NCI-H2196 treated with DMSO at 0.1 percent for 48 hours (cell line): ENCODE results near the gene EBF4.

Experiments used
- DNase-seq: peaks from one replicate; lab custom pipeline; 2025; ENCODE audit not compliant: unreplicated experiment; lab: John Stamatoyannopoulos, UW

Gene EBF4

DNA sequence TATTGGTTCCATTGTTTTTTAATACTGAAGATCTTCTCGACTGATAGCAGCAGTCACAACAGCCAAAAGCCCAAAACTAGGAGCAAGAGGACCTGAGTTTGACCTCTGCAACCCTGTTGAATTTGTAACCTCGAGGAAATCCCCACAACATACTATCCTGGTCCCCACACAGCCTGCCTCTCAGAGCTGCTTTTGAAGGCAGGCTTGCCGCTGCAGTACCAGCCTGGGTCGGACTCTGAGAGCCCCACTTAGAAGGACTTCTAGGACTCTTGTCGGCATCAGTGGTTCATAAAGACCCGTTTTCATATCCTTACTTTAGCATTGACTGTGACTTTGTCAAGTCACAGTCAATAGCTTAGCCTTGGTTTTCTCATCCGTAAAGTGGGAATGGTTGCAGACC is 49.3 kb downstream of the EBF4 start:
- DNase-seq = no peak

DNA sequence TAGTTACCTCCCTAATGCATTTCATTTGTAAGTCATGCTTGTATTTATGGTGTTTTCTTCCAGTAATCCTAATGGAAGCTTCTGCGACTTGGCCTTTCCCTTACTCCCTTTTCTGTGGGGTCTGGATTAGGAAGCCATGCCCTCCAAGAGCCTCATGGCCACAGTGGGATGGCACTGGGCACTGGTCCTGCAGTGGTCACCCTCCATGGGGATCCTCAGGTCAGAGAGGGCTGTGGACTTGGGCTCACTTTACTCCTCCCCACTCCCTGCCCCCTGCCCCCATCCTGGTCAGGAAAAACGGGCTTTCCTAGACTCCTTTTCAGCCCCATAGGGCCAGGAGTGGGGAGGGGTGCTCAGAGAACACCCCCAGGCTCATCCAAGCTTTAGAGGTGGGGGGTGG is 49.9 kb downstream of the EBF4 start:
- no peak for DNase-seq

GRCh38 chr20:2742934-2743559 is 50.5 kb downstream of the EBF4 start:
- DNase-seq = peak; percentile 64

DNA sequence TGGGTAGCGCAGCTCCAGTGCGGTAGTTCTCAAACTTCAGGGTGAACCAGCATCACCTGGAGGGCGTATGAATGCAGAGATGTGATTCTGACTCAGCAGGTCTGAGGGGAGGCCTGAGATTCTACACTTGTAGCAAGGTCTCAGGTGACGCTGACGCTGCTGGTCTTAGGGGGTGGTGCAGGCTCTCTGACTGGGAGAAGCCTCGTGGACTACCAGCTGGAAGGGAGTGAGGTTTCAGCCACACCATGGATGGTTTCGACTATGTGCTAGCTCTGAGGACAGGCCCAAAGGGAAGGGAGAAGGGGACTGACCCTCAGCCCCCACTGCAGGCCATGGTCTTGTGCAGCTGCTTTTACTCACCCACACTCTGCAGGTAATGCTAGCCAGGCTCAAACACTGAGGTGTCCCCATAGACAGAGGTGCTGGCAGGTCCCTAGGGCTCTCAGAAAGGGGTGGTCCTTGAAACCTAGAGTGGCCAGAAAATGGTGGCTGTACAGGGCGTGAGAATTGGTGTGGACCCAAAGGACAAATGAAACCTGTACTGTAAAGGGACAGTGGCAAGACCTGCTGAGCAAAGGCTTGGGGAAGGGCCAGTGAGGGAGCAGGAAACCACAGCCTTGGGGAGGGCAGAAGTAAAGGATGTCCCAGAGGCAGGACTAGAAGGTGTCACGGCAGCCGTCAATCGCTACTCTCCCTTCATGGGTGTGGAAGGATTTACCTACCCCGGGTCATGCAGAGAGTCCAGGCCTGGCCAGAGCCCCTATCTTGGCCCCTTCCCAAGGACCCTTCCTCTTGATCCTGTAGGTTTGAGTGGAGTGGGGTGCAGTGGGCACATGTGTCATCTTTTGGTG is 52.7 kb downstream of the EBF4 start:
- DNase-seq = no peak

- DNase-seq = no peak
Measured at GRCh38 chr20:2745936-2746635, 53.5 kb downstream of the EBF4 start.

DNA sequence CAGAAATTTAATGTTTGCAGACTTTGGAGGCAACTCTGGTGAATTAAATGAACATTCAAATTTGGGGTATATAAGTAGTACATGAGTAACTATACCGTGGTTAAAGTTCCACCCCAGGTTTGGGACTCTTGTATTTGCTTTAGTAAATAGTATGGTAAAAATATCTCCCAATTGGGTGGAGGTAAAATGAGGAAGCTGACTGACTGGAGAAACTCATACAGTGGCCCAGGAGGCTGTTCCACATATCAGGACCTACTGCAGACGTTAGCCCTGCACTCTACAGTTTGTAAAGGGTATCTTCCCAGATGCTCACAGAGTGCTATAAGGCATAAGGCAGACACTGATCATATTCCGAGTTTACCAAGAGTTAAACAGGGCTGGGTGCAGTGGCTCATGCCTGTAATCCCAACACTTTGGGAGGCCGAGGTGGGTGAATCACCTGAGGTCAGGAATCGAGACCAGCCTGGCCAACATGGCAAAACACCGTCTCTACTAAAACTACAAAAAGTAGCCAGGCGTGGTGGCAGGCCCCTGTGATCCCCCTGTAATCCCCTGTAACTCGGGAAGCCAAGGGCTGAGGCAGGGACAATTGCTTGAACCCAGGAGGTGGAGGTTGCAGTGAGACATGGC is 54.2 kb downstream of the EBF4 start:
- no peak for DNase-seq

- DNase-seq = no peak
Measured at GRCh38 chr20:2747676-2748235, 55.2 kb downstream of the EBF4 start.

DNA sequence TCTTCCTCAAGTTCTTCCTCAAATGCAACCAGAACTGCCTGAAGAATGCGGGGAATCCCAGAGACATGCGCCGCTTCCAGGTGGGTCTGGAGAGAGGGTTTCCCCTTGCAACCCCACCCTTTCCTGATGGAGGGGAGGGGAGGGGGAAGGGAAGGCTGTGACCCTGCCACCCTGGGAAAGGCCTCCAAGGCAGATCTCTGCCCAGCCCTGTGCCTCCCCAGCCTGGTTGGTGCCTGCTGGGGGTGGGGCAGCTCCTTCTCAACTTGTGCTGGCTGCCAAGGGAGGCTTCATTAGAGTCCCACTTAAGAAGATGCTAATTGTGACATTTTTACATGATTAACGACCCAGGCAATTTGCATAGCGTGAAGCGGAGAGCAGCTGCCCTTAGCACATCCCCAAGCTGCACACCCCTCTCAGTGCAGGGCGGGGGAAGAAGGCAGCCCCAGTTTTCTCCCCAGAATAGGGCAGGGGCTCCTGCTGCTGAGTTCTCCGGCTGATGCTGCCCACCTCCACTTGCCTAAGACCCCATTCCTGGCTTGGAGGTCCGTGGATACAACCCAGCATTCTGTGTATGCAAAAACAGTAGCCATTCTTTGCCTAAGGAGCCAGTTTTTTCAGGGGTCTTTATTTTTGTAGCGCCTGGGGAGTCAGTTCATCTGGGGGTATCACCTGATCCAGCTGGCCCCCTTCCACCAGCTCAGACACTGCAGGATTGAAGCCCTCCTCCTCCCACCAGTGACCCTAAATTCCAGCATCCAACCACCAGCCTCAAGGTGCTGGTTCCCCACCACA is 56.2 kb downstream of the EBF4 start:
- no peak for DNase-seq

DNA sequence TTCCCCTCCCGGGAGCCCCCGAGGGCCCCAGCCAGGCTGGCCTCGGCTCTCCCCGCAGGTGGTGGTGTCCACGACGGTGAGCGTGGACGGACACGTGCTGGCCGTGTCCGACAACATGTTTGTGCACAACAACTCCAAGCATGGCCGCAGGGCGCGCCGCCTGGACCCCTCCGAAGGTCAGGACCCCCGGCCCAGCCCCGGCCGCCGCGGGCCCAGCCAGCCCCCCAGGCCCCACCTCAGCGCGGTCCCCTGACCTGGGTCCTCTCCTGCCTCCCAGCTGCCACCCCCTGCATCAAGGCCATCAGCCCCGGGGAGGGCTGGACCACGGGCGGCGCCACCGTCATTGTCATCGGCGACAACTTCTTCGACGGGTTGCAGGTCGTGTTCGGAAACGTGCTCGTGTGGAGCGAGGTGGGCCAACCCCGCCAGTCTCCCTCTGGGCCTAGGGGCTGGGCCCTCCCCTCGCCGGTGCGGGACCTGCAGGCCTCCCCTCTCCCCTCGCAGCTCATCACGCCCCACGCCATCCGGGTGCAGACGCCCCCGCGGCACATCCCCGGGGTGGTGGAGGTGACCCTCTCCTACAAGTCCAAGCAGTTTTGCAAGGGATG is 56.9 kb downstream of the EBF4 start:
- no peak for DNase-seq

DNA sequence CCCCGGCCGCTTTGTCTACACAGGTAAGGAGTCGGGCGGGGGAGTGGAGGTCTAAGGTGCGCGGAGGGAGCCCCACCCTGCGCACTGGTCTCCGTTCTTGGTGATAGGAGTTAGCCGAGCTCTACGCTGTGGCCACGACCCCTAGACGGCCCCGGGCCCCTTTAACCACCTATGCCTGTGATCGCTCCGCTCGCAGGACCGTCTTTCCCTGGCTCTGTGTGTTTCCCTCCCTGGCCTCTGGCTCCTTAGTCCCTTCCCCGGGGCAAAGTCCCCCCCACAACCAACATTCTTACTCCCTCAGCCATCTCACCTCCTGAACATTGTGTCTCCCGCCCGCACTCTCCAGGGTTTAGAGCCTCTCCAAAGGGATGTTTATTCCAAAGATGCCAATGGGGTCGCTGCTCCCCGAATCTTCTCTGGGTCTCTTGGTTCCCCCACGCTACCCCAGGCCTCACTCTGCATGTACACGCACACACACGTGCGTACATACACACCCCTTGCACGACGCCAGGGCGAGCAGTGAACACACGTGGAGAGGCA is 57.4 kb downstream of the EBF4 start:
- DNase-seq = no peak

DNA sequence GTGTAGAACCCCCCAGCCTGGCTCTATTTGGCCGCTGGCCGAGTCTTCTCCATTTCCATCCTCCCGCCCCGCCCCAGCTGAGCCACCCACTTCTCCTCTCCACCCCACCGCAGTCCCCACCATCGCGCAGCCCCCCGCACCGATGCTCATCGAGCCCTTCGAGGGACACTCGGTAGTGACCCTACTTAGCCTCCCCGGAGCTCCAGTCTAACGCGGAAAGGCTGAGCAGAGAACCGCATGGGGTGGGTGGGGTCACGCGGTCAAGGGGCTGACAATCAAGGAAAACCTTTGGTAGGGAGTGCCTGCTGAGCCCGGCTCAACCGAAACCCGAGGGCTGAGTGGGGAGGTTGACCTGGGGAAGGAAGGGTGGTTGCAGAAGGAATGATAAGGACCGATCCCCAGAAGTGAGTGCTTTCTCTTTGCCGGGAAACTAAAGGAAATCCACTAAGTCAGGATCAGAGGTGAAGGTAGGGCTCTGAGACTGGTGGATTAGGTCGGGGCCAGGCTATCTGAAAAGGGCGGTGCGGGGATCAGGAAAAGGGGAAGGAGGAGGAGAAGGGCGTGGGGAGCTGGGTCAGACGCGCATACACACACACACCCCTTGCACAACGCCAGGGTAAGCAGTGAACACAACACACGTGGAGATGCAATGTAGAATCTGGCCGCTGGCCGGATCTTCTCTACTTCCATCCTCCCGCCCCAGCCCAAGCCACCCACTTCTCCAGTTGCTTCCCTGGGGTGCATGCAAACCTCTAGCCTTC is 58.1 kb downstream of the EBF4 start:
- DNase-seq = no peak

DNA sequence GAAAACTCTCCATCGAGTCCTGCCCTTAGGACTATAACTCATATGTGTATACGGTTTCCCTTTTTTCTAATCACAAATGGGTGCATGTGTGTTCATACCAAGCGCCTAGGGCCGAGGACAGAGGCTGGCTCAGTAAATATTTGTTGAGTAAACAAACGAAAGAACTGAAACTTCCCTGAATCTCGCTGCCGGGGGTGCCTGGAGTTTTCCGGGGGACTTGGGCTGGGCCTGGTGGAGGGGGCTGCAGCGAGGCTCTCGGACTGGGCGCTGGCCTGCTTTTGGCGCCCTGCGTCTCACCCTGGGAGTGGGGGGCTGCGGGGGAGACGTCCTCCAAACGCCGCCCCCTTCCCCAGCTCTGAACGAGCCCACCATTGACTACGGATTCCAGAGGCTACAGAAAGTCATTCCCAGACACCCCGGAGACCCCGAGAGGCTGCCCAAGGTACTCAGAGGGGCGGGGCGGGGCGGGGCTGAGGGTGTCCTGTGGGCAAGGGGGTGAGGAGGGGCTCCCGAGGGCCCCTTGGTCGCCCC is 58.8 kb downstream of the EBF4 start:
- DNase-seq = no peak

DNA sequence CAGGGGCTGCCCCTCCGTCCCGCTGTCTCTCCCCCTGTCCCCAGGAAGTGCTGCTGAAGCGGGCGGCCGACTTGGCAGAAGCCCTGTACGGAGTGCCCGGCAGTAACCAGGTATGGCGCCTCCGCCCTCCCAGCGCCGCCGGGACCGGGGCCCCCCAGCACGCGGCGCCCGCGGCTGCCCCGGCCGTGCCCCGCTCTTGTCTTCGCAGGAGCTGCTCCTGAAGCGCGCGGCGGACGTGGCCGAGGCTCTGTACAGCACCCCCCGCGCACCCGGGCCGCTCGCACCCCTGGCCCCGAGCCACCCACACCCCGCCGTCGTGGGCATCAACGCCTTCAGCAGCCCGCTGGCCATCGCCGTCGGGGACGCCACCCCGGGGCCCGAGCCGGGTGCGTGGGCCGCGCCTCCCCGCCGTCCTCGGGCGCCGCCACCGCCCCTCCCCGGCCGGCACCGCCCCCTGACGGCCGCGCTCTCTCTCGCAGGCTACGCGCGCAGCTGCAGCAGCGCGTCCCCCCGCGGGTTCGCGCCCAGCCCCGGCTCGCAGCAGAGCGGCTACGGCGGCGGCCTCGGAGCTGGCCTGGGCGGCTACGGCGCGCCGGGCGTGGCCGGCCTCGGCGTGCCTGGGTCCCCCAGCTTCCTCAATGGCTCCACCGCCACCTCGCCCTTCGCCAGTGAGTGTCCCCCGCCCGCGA is 59.4 kb downstream of the EBF4 start:
- no peak for DNase-seq

GRCh38 chr20:2752567-2753460 is 60.2 kb downstream of the EBF4 start:
- DNase-seq = peak; percentile 26

DNA sequence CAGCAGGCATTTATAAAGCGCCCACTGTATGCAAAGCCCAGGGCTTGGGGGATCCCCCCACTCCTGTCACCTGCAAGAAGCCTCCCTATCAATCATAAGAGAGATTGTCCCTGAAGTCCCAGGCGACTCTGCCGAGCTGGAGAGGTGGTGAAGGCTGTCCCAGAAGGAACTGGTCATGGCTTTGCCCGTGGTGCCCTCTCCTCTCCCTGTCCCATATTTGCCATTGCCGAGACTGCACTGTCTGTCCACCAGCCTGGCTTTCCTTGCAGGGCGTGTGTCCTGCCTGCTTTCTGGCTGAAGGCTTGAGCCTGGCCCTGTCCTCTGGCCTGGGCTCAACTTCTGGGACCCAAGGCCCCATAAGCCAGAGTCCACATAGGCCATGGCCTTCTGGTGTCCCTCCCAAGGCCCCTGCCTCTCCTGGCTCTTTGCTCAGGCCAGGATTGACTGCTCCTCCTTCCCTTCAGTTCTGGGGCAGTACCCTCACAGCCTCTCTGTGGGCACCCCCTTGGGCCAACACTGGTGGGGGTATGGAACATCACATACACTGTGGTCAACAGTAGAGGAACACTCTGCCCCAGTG is 61.0 kb downstream of the EBF4 start:
- no peak for DNase-seq

GRCh38 chr20:2754424-2754823 is 61.8 kb downstream of the EBF4 start:
- no peak for DNase-seq
